ENCODE measurements around the gene MUC15.

DNA sequence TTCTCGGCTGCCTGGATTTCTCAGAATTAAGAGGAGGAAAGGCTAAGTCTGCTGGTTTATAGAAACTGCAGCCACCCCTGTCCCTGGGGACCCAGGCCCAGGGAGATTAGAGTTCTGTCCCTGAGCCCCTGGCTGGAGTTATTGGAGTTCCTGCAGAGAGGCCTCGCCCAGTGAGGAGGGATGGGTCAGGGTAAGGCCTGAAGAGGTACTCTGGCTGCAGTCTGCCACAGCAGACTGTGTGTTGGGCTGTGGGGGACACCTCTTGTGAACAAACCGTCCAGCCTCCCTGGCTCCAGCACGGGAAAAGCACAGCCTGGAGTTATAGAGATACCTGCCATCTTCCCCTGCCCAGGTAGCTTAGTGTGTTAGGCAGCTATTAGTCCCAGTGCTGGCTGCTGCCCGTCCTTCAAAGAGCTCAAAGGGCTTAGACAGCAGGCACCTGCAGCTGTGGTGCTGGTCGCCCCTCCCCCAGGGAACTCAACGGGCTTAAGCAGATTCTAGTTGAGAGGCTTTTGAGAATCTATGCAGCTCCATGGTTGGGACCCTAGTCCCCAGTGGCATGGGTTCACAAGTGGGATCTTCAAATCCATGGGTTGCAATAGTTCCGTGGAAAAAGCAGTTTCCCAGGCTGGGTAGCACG is 36.6 kb upstream of the MUC15 start:
- TF ChIP-seq, protein P1, sequence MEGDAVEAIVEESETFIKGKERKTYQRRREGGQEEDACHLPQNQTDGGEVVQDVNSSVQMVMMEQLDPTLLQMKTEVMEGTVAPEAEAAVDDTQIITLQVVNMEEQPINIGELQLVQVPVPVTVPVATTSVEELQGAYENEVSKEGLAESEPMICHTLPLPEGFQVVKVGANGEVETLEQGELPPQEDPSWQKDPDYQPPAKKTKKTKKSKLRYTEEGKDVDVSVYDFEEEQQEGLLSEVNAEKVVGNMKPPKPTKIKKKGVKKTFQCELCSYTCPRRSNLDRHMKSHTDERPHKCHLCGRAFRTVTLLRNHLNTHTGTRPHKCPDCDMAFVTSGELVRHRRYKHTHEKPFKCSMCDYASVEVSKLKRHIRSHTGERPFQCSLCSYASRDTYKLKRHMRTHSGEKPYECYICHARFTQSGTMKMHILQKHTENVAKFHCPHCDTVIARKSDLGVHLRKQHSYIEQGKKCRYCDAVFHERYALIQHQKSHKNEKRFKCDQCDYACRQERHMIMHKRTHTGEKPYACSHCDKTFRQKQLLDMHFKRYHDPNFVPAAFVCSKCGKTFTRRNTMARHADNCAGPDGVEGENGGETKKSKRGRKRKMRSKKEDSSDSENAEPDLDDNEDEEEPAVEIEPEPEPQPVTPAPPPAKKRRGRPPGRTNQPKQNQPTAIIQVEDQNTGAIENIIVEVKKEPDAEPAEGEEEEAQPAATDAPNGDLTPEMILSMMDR (conservative IDR thresholded peaks at IDR 0.05 in 1 of 2, IDR thresholded peaks at IDR 0.05 in 1 of 2; ENCODE audit: extremely low read depth in 1 of 2, insufficient read depth in 1 of 2, low read depth in 1 of 2, low read length in 2 of 2) = no peak
- TF ChIP-seq EZH2 (IDR thresholded peaks at IDR 0.05; ENCODE audit: borderline replicate concordance, low read length) = no peak
